Neural progenitor cell (in vitro differentiated cells): Measurements from ENCODE around the gene EPS8L2. TPM values are rescaled to one million over a fixed set of nuclear protein-coding genes. Genes with fewer than 3 reads are reported as not detected.
A peak's percentile ranks its signal among the peaks of the same experiment; 100 is the strongest.

Experiments
- DNase-seq: peaks from one replicate; pipeline ENCODE4 v3.0.0-alpha.2; 2016; ENCODE audit warnings: low spot score
- H2AFZ ChIP-seq: fragments of 200-600 bp; sonication (generic); replicated peaks from 2 replicates; pipeline ENCODE4 v1.6.1; 2016; ENCODE audit warnings: antibody characterized with exemption
- H3F3A ChIP-seq: fragments of 200-600 bp; sonication (generic); 2 replicates; pipeline ENCODE4 v1.6.1; 2016; ENCODE audit warnings: antibody characterized with exemption, low read depth
- H3K27ac ChIP-seq: fragments of 200-600 bp; sonication (generic); 2 replicates; pipeline ENCODE4 v1.5.1; 2016; ENCODE audit warnings: mild to moderate bottlenecking
- H3K27me3 ChIP-seq: fragments of 200-600 bp; sonication (generic); 2 replicates; pipeline ENCODE4 v1.6.1; 2016; ENCODE audit warnings: mild to moderate bottlenecking, moderate library complexity
- H3K36me3 ChIP-seq: fragments of 200-600 bp; sonication (generic); 2 replicates; pipeline ENCODE4 v1.5.1; 2016
- H3K4me1 ChIP-seq: fragments of 200-600 bp; sonication (generic); 2 replicates; pipeline ENCODE4 v1.6.1; 2016; ENCODE audit warnings: mixed run types
- H3K4me2 ChIP-seq: fragments of 200-600 bp; sonication (generic); 2 replicates; pipeline ENCODE4 v1.6.1; 2016
- H3K4me3 ChIP-seq: fragments of 200-600 bp; sonication (generic); 2 replicates; pipeline ENCODE4 v1.5.1; 2016
- H3K79me2 ChIP-seq: fragments of 200-600 bp; sonication (generic); 2 replicates; pipeline ENCODE4 v1.6.1; 2016; ENCODE audit warnings: low read depth
- H3K9ac ChIP-seq: fragments of 200-600 bp; sonication (generic); 2 replicates; pipeline ENCODE4 v1.6.1; 2016
- H3K9me3 ChIP-seq: fragments of 200-600 bp; sonication (generic); 2 replicates; pipeline ENCODE4 v1.5.1; 2016; ENCODE audit warnings: low read depth
- H4K20me1 ChIP-seq: fragments of 200-600 bp; sonication (generic); 2 replicates; pipeline ENCODE4 v1.6.1; 2016; ENCODE audit warnings: low read depth
- H3K27ac Mint-ChIP-seq: 3 replicates; pipeline ENCODE4 v1.8.0; 2021; ENCODE audit warnings: mixed read lengths
- H3K27me3 Mint-ChIP-seq: 2 replicates; pipeline ENCODE4 v1.8.0; 2022; ENCODE audit warnings: low read depth, mild to moderate bottlenecking, inconsistent platforms, moderate library complexity, mixed read lengths; ENCODE audit not compliant: insufficient read depth
- H3K36me3 Mint-ChIP-seq: 3 replicates; pipeline ENCODE4 v1.8.0; 2021; ENCODE audit warnings: mixed read lengths
- H3K4me1 Mint-ChIP-seq: 3 replicates; pipeline ENCODE4 v1.8.0; 2021; ENCODE audit warnings: mixed read lengths
- H3K4me3 Mint-ChIP-seq: 3 replicates; pipeline ENCODE4 v1.8.0; 2021; ENCODE audit warnings: mild to moderate bottlenecking, moderate library complexity, mixed read lengths
- H3K9me3 Mint-ChIP-seq: 3 replicates; pipeline ENCODE4 v1.8.0; 2020; ENCODE audit warnings: mixed read lengths
- CTCF ChIP-seq: fragments of 200-600 bp; sonication (generic); IDR thresholded peaks from 2 replicates; pipeline ENCODE4 v1.5.1; 2017; ENCODE audit warnings: antibody characterized with exemption, mild to moderate bottlenecking
- EZH2 ChIP-seq: fragments of 200-600 bp; sonication (generic); IDR thresholded peaks from 2 replicates; pipeline ENCODE4 v1.6.1; 2017; ENCODE audit warnings: antibody characterized with exemption, mild to moderate bottlenecking, moderate library complexity
- EZH2phosphoT487 ChIP-seq: fragments of 200-600 bp; sonication (generic); IDR thresholded peaks from 2 replicates; pipeline ENCODE4 v1.6.1; 2017; ENCODE audit warnings: antibody characterized with exemption
- total RNA-seq: library from RNA; depleted of rRNA; stranded (reverse); fragments of >200 nt; gene quantifications from 2 replicates; pipeline ENCODE4 v1.2.3, GENCODE V29; 2015; ENCODE audit warnings: low replicate concordance

Gene EPS8L2
- total RNA-seq, 1 donor from 2014 or later: 3.3 TPM

- Histone ChIP-seq H3K36me3 (no peaks in the 10 kb centered on the region), H3K4me3 (no peak overlapping the region), H3F3A (peaks cover 12% of the 10 kb centered on the region), H2AFZ (no peak overlapping the region), H3K4me1 (peaks cover 15% of the 10 kb centered on the region), H4K20me1 (peaks cover 30% of the 10 kb centered on the region), H3K9ac (no peak overlapping the region), H3K27me3 (no peaks in the 10 kb centered on the region), H3K27ac (no peak overlapping the region), H3K79me2 (peaks cover 59% of the 10 kb centered on the region), H3K4me2 (no peak overlapping the region), H3K9me3 (no peaks in the 10 kb centered on the region)
- Mint-ChIP-seq H3K4me3 (no peak overlapping the region), H3K27me3 (peaks cover 9% of the 10 kb centered on the region), H3K27ac (peak overlapping the region; percentile 87), H3K9me3 (peaks cover 2% of the 10 kb centered on the region), H3K4me1 (peaks cover 25% of the 10 kb centered on the region), H3K36me3 (peaks cover 18% of the 10 kb centered on the region)
- DNase-seq: no peak
- no peak for TF ChIP-seq CTCF
- no peak for TF ChIP-seq EZH2phosphoT487
- TF ChIP-seq EZH2: no peak
Observed at GRCh38 chr11:691710-692590, 14.1 kb upstream of the EPS8L2 start.

- TF ChIP-seq EZH2 (no peak), CTCF (no peak), EZH2phosphoT487 (no peak)
- H3K79me2 ChIP-seq: peaks cover 66% of the 10 kb centered on the region
- Mint-ChIP-seq H3K27me3 (peaks cover 6% of the 10 kb centered on the region), H3K9me3 (peaks cover 2% of the 10 kb centered on the region), H3K4me3 (peak overlapping the region; percentile 86), H3K4me1 (peaks cover 33% of the 10 kb centered on the region), H3K36me3 (peaks cover 13% of the 10 kb centered on the region), H3K27ac (peak overlapping the region; percentile 81)
- no peak overlapping the region for H2AFZ ChIP-seq
- H3K27ac ChIP-seq: peak overlapping the region; percentile 7
- no peaks in the 10 kb centered on the region for H3K27me3 ChIP-seq
- no peak for DNase-seq
- H3K9ac ChIP-seq: no peak overlapping the region
- H3K36me3 ChIP-seq: no peaks in the 10 kb centered on the region
- H4K20me1 ChIP-seq: peaks cover 33% of the 10 kb centered on the region
- no peaks in the 10 kb centered on the region for H3K9me3 ChIP-seq
- H3K4me3 ChIP-seq: peak overlapping the region; percentile 77
- H3K4me1 ChIP-seq: peaks cover 22% of the 10 kb centered on the region
- peak overlapping the region; percentile 67 for H3K4me2 ChIP-seq
- H3F3A ChIP-seq: peaks cover 22% of the 10 kb centered on the region
Observed at GRCh38 chr11:692824-693414, 13.1 kb upstream of the EPS8L2 start.

GRCh38 chr11:693415-693831 is 12.6 kb upstream of the EPS8L2 start:
- Mint-ChIP-seq H3K36me3 (peaks cover 9% of the 10 kb centered on the region), H3K27ac (peak overlapping the region; percentile 81), H3K9me3 (peaks cover 2% of the 10 kb centered on the region), H3K4me3 (peak overlapping the region; percentile 86), H3K4me1 (peaks cover 37% of the 10 kb centered on the region), H3K27me3 (peaks cover 6% of the 10 kb centered on the region)
- Histone ChIP-seq H4K20me1 (peaks cover 33% of the 10 kb centered on the region), H3K4me1 (peaks cover 22% of the 10 kb centered on the region), H3K79me2 (peaks cover 66% of the 10 kb centered on the region), H3F3A (peaks cover 24% of the 10 kb centered on the region), H2AFZ (no peak overlapping the region), H3K27me3 (no peaks in the 10 kb centered on the region), H3K4me3 (peak overlapping the region; percentile 77), H3K9ac (no peak overlapping the region), H3K9me3 (no peaks in the 10 kb centered on the region), H3K36me3 (no peaks in the 10 kb centered on the region), H3K27ac (peak overlapping the region; percentile 7), H3K4me2 (peak overlapping the region; percentile 67)
- peak; percentile 35 for DNase-seq
- TF ChIP-seq EZH2phosphoT487 (no peak), CTCF (no peak), EZH2 (no peak)
